ENCODE data around the gene CEMIP. TPM values are rescaled to one million over a fixed set of nuclear protein-coding genes. Genes with fewer than 3 reads are reported as not detected.

CEMIP gene
- total and polyA plus RNA-seq, 2 of the 13 experiments (the other 11 are each of a cell fraction or from before 2014, with no cell fraction given) = 4.3 to 28.5 TPM

DNA sequence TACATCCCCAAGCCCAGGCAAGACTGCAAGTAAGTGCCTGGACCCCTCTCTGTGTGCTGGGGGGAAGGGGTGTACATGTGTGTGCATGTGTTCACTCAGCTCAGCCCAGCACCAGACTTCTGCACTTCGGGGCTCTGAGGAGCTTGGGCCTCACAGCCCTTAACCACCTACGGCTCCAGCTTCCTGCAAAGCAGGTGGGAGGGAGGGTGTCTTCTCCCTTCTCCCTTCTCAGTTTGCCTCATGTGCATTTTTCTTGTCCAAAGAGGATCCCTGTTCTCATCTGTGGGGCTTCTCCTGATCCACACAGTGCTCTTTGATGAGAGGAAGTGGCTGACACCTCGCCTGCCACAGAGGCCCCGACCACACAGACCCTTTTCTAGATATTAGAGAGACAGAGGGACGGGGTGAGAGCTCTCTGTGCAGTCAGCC, 141.1 kb downstream of the CEMIP start (continued):
- TF ChIP-seq, protein P1, sequence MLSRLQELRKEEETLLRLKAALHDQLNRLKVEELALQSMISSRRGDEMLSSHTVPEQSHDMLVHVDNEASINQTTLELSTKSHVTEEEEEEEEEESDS (CRISPR knock-in tag; IDR thresholded peaks at IDR 0.05; ENCODE audit: borderline replicate concordance) = no peak
- no peak for TF ChIP-seq MZF1 (CRISPR knock-in tag; IDR thresholded peaks at IDR 0.05; ENCODE audit: borderline replicate concordance)
- TF ChIP-seq, protein P2, sequence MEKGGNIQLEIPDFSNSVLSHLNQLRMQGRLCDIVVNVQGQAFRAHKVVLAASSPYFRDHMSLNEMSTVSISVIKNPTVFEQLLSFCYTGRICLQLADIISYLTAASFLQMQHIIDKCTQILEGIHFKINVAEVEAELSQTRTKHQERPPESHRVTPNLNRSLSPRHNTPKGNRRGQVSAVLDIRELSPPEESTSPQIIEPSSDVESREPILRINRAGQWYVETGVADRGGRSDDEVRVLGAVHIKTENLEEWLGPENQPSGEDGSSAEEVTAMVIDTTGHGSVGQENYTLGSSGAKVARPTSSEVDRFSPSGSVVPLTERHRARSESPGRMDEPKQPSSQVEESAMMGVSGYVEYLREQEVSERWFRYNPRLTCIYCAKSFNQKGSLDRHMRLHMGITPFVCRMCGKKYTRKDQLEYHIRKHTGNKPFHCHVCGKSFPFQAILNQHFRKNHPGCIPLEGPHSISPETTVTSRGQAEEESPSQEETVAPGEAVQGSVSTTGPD (CRISPR knock-in tag; IDR thresholded peaks at IDR 0.05) = no peak
- TF ChIP-seq, protein P3, sequence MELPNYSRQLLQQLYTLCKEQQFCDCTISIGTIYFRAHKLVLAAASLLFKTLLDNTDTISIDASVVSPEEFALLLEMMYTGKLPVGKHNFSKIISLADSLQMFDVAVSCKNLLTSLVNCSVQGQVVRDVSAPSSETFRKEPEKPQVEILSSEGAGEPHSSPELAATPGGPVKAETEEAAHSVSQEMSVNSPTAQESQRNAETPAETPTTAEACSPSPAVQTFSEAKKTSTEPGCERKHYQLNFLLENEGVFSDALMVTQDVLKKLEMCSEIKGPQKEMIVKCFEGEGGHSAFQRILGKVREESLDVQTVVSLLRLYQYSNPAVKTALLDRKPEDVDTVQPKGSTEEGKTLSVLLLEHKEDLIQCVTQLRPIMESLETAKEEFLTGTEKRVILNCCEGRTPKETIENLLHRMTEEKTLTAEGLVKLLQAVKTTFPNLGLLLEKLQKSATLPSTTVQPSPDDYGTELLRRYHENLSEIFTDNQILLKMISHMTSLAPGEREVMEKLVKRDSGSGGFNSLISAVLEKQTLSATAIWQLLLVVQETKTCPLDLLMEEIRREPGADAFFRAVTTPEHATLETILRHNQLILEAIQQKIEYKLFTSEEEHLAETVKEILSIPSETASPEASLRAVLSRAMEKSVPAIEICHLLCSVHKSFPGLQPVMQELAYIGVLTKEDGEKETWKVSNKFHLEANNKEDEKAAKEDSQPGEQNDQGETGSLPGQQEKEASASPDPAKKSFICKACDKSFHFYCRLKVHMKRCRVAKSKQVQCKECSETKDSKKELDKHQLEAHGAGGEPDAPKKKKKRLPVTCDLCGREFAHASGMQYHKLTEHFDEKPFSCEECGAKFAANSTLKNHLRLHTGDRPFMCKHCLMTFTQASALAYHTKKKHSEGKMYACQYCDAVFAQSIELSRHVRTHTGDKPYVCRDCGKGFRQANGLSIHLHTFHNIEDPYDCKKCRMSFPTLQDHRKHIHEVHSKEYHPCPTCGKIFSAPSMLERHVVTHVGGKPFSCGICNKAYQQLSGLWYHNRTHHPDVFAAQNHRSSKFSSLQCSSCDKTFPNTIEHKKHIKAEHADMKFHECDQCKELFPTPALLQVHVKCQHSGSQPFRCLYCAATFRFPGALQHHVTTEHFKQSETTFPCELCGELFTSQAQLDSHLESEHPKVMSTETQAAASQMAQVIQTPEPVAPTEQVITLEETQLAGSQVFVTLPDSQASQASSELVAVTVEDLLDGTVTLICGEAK (IDR thresholded peaks at IDR 0.05) = no peak
- TF ChIP-seq, protein P3 (CRISPR knock-in tag; IDR thresholded peaks at IDR 0.05) = no peak
- TF ChIP-seq, protein P4, sequence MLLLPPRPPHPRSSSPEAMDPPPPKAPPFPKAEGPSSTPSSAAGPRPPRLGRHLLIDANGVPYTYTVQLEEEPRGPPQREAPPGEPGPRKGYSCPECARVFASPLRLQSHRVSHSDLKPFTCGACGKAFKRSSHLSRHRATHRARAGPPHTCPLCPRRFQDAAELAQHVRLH (CRISPR knock-in tag; IDR thresholded peaks at IDR 0.05; ENCODE audit: borderline replicate concordance, low read depth) = no peak
- no peak for TF ChIP-seq SRSF4 (IDR thresholded peaks at IDR 0.05; ENCODE audit: low read depth, low read length, poor library complexity, severe bottlenecking)
- no peak for TF ChIP-seq ZNF335 (CRISPR knock-in tag; IDR thresholded peaks at IDR 0.05)
